Medulla oblongata (tissue), 1 donor: ENCODE data around the gene ENPEP.

Experiments used
- DNase-seq: peaks from one replicate; pipeline ENCODE4 v3.0.0-alpha.2; 2015; ENCODE audit errors: extremely low spot score

The ENPEP gene

DNA sequence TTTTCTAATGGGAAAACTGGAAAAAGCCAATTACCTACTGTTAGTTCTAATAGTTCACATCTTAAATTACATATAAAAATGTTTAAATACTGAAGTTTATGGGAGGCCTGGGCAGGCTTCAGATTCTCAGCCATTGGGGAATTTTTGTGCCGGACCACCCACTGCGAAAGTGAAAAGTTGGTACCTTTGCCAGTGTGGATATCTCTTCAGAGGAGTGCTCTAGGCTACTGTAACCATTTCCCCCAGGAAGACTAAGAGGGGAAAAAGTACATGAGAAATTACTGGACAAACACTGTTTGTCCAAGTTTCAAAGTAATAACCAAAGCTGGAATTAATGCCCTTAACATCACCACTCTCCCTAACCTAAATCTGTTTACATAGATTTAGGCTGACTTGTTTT is 126.1 kb downstream of the ENPEP start:
- DNase-seq = no peak

DNA sequence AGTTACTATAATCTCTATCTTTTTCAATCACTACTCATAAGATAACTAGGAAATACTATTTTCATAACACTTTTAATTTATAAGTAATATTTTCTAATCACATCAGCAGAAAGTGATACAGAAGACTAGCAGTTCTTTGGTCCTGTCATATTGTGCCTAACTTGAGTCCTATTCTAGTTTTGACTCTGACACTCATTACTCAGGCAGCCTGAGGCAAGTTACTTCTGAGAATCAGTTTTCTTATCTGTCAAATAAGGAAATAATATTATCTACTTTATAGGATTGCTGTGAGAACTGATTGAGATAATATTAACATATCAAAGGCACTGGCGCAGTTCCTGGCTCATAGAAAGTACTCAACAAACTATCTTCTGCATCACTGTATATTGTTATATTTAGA is 129.1 kb downstream of the ENPEP start:
- DNase-seq = no peak

DNA sequence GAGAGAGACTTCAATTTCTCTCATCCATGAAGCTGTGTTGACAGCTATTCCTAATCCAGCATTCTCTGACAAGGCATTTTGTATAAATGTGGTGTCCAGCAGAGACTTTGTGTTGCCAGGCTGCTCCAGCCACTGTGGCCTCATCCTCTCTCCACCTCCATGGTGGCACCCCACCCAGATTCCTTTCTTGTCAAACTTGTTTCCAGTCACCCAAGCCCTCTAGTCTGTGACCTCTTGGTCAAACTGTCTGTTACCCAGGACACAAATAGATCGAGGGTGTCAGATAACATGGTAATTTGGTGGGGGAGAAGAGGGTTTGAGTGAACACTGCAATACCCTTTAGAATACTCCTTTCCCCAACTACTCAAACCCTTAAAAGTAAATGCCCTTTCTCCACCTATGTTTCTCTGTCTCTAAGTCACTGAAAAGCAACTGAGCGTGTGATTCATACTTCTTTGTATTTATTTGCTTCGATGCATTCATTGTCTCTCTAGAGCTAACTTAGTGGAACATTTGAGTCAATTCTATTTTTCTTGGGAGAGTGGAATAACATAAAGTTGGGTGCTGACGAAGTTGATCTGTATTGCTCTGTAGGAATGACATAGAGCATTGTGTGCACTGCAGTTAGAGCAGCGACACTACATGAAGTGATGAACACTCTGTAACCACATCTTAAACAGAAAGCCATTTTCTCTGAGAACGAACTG is 133.2 kb downstream of the ENPEP start:
- DNase-seq = no peak

DNA sequence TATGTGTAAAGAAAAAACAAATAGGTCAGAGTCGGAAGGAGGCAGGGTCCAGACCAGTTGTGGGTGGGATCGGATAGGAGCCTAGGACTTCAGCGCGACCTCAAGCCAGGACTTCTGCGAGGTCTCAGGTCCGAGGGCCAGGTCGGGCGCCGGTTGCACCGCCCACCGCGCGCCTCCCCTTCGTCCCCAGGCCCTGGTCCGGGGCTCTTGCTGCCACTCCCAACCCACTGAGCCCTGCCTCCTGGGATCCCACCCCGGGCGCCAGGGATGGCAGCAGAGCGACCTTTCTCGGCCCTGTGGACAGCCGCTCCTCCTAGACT is 134.6 kb downstream of the ENPEP start:
- no peak for DNase-seq

- DNase-seq = no peak
These were observed 135.2 kb downstream of the ENPEP start for GRCh38 chr4:110610940-110611831.

- no peak for DNase-seq
These were observed 136.1 kb downstream of the ENPEP start for GRCh38 chr4:110611968-110612447.

DNA sequence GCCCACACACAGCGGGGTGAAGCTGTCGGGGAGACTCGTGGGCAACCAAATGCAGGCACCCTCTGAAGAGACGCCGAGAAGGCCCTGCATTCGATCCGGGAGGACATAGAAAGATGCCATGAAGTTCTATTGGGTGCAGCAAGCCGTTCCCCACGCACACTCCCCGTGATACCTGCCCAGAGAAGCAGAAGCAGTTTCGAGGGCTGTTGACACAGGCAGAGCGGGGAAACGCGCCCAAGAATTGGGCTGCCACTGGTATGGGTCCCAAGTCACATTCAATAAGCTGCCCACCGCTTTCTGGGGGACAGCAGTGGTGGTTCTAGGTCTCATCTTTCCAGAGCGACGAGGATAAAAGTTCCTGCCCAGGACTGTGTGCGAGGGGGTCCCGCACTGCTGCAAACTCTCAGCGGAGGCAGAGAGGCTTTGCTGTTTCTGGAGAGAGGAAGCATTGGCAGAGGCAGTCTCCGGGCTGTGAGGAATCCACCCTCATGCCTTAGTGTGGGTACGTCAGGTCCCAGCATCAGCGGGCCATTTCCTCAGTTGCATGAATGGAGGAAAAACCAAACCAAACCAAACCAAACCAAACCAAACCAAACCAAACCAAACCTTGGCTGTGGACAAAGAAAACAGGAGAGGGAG is 136.8 kb downstream of the ENPEP start:
- no peak for DNase-seq

DNA sequence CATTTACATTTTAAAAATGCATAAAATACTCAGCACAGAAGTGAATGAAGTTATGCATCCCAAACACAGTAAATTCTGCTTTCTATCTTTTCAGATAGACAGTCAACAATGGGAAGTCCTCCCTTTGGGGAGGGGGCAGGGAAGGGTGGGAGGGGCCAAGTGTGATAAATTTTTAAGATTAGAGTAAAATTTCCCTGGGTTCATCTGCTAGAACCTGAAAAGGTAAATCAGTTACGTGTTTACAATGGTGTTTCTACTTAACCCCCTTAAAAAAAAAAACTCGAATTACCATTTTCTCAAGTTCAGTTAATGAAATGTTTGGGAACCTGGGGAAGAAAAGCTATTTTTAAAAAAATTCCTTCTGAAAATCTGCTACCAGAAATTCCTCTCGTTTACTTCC is 137.8 kb downstream of the ENPEP start:
- DNase-seq = no peak

DNA sequence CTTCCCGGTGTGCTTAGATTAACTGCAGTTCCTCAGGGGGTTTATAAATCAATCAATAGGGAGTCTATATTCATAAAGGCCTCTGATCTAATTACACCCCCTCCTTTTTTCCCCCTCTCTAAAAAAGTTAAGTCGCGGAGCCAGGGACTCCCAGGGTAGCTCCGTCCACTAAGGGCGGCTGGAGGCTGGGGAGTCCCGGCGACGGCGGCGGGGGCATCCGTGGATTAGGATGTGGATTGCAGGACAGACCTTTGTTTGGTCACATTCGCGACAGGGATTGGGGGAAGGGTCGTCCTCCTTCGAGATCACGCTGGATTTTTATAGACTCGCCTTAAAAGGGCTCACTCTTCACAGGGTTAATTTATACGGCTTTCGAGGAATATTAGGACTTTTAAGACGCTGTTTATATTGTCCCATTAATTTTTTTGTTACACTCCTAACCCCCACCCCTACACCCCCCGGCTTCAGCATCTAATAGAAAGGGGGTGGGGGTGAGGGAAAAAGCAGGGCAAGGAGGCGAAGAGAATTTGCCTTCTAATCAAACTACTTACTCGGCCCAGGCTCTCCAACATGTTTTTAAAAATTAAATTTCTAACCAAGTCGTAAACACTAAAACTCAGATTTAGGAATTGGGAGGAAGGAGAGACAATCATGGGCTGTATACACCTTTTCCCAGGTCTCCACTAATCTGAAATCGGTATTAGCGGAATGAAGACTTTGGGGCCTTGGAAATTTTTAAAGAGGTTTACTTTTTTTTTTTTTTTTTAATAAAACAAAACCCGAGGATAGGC is 138.4 kb downstream of the ENPEP start:
- no peak for DNase-seq
